ENCODE results near the gene UBE2V1. TPM values are rescaled to one million over a fixed set of nuclear protein-coding genes. Genes with fewer than 3 reads are reported as not detected.
"Not testable (repeated sequence)": the region's sequence is repeated elsewhere in the genome, so short reads cannot be mapped to it uniquely, and the experiment has no call there.

Gene UBE2V1
- polyA plus RNA-seq, 1 experiment, result 171 TPM

GRCh38 chr20:50136822-50137599 lies 24.1 kb upstream of the UBE2V1 start:
- Histone ChIP-seq H3K4me3 (ENCODE audit: low read depth, low read length) (no peak overlapping the region), H3K27ac (ENCODE audit: low read depth, low read length) (peak overlapping the region; percentile 21), H3K9me3 (ENCODE audit: control insufficient read depth, insufficient read depth, low read length) (no peaks in the 10 kb centered on the region; the same call in 1 of the 2 replicates), H3K27me3 (ENCODE audit: control insufficient read depth, insufficient read depth, low read length) (no peaks in the 10 kb centered on the region)
- CTCF ChIA-PET, result no interaction called here
- TF ChIP-seq CTCF (IDR thresholded peaks at IDR 0.05; ENCODE audit: low read depth, low read length), result no peak
- DNase-seq (ENCODE audit: low read depth, low spot score), result no peak
- POLR2A ChIA-PET, result no interaction called here

- H3K27me3 ChIP-seq (ENCODE audit: control insufficient read depth, insufficient read depth, low read length); H3K4me3 ChIP-seq (ENCODE audit: low read depth, low read length); DNase-seq (ENCODE audit: low read depth, low spot score); H3K27ac ChIP-seq (ENCODE audit: low read depth, low read length); POLR2A ChIA-PET; H3K9me3 ChIP-seq (ENCODE audit: control insufficient read depth, insufficient read depth, low read length); CTCF ChIA-PET: not testable (repeated sequence)
These were observed 22.2 kb upstream of the UBE2V1 start for GRCh38 chr20:50135157-50135556.

GRCh38 chr20:50133474-50134217 lies 20.7 kb upstream of the UBE2V1 start:
- TF ChIP-seq CTCF (IDR thresholded peaks at IDR 0.05; ENCODE audit: low read depth, low read length), result no peak; the same call in none of the 2 replicates
- Histone ChIP-seq H3K4me3 (ENCODE audit: low read depth, low read length) (no peak overlapping the region), H3K27me3 (ENCODE audit: control insufficient read depth, insufficient read depth, low read length) (no peaks in the 10 kb centered on the region), H3K27ac (ENCODE audit: low read depth, low read length) (no peak overlapping the region), H3K9me3 (ENCODE audit: control insufficient read depth, insufficient read depth, low read length) (no peaks in the 10 kb centered on the region; the same call in 1 of the 2 replicates)
- DNase-seq (ENCODE audit: low read depth, low spot score), result no peak
- CTCF ChIA-PET, result interaction anchor here (0.5 to 1.2 kb wide), 2 partner anchors 34 to 45 kb away, joined by 3 to 4 read pairs; no protein-coding TSS in a partner anchor
- POLR2A ChIA-PET, result interaction anchor here (1.1 kb wide), 1 partner anchor 39 kb away, joined by 3 read pairs; no protein-coding TSS in a partner anchor

- Histone ChIP-seq H3K9me3 (ENCODE audit: control insufficient read depth, insufficient read depth, low read length) (no peaks in the 10 kb centered on the region), H3K27me3 (ENCODE audit: control insufficient read depth, insufficient read depth, low read length) (no peaks in the 10 kb centered on the region), H3K4me3 (ENCODE audit: low read depth, low read length) (no peak overlapping the region), H3K27ac (ENCODE audit: low read depth, low read length) (no peak overlapping the region)
- CTCF ChIA-PET, result no interaction called here
- POLR2A ChIA-PET, result no interaction called here
- DNase-seq (ENCODE audit: low read depth, low spot score), result no peak
- TF ChIP-seq CTCF (IDR thresholded peaks at IDR 0.05; ENCODE audit: low read depth, low read length), result no peak
These were observed 20.1 kb upstream of the UBE2V1 start for GRCh38 chr20:50133041-50133440.

GRCh38 chr20:50130995-50131394 lies 18.0 kb upstream of the UBE2V1 start:
- no peak for DNase-seq (ENCODE audit: low read depth, low spot score)
- ChIA-PET POLR2A (interaction anchor here (1.5 kb wide), 1 partner anchor 22 kb away, joined by 5 read pairs; the partner anchor contains the start of gene PEDS1), CTCF (interaction anchor here (1.0 to 2.1 kb wide), 2 partner anchors 38 to 166 kb away, joined by 4 to 8 read pairs; no protein-coding TSS in a partner anchor)
- TF ChIP-seq CTCF (IDR thresholded peaks at IDR 0.05; ENCODE audit: low read depth, low read length), result no peak
- no peak overlapping the region for H3K4me3 ChIP-seq (ENCODE audit: low read depth, low read length)
- no peaks in the 10 kb centered on the region for H3K27me3 ChIP-seq (ENCODE audit: control insufficient read depth, insufficient read depth, low read length)
- H3K27ac ChIP-seq (ENCODE audit: low read depth, low read length), result peak overlapping the region; percentile 68
- no peaks in the 10 kb centered on the region for H3K9me3 ChIP-seq (ENCODE audit: control insufficient read depth, insufficient read depth, low read length)
